Activated CD4-positive, alpha-beta T cell treated with anti-CD3 and anti-CD28 coated beads for 36 hours (primary cell): Measurements from ENCODE around the gene PPP3R1. TPM values are rescaled to one million over a fixed set of nuclear protein-coding genes. Genes with fewer than 3 reads are reported as not detected.

Experiments used
- ATAC-seq: fragments of 200-7000 bp; cut with Tn5 transposase; one replicate; pipeline ENCODE4 v1.10.0; 2021; ENCODE audit warnings: mild to moderate bottlenecking, moderate library complexity
- CTCF ChIA-PET: fragments of 350-600 bp; sonication (Branson Sonifier 250); formaldehyde crosslinking; loops from one replicate; lab custom pipeline; 2021; ENCODE audit warnings: antibody characterized with exemption; lab: Charles Lee
- POLR2A ChIA-PET: fragments of 350-600 bp; sonication (Branson Sonifier 250); formaldehyde crosslinking; loops from one replicate; lab custom pipeline; 2021; ENCODE audit warnings: antibody characterized with exemption, inconsistent platforms; lab: Charles Lee
- DNase-seq: peaks from one replicate; pipeline ENCODE4 v3.0.0-alpha.2; 2020
- H3K27ac Mint-ChIP-seq: one replicate; pipeline ENCODE4 v1.8.0; 2021; ENCODE audit warnings: mixed read lengths
- H3K27me3 Mint-ChIP-seq: one replicate; pipeline ENCODE4 v1.8.0; 2021; ENCODE audit warnings: mixed read lengths
- H3K36me3 Mint-ChIP-seq: one replicate; pipeline ENCODE4 v1.8.0; 2021; ENCODE audit warnings: low read depth, mixed read lengths
- H3K4me1 Mint-ChIP-seq: one replicate; pipeline ENCODE4 v1.8.0; 2021; ENCODE audit warnings: mixed read lengths
- H3K4me3 Mint-ChIP-seq: one replicate; pipeline ENCODE4 v1.8.0; 2021; ENCODE audit warnings: mild to moderate bottlenecking, moderate library complexity, mixed read lengths
- H3K9me3 Mint-ChIP-seq: one replicate; pipeline ENCODE4 v1.8.0; 2021; ENCODE audit warnings: low read depth, mixed read lengths
- intact Hi-C, 2 experiments: fragments of 100-400 bp; cut with DNase I in 1 of 2; cut with micrococcal nuclease in 1 of 2; formaldehyde crosslinking; loops; one replicate each; pipeline versions ENCODE4 v1.14.2 to v1.15.1; 2022 to 2024; cut with DNase I, micrococcal nuclease
- total RNA-seq, 2 experiments: library from RNA; stranded (reverse); gene quantifications; one replicate each; pipeline ENCODE4 v1.2.3, GENCODE V29; 2021

Gene PPP3R1
- total RNA-seq, 2 experiments from 2014 or later, result 75.1 to 82.4 TPM

DNA sequence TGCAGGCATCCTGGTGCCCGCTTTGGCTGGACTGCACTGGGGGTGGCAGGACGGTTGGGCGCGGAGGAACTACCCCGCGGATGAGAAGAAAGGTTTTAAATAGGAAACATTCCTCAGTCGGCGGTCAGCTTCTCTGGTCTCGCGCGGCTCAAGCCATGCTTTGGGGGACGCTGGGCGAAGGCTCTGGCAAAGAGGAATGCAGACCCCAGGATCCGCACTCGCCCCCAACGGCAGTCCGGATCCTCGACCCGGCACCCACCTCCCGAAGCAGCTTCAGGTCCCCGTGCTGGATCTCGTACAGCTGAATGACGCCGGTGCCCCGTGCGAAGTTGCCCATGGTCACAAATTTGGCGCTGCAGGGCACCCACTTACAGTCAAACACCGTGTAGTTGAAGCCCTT, 95.3 kb downstream of the PPP3R1 start:
- peaks cover 31% of the 10 kb centered on the region for H3K36me3 Mint-ChIP-seq
- DNase-seq (no peak), ATAC-seq (peak; percentile 54)
- H3K4me1 Mint-ChIP-seq, result peaks cover 57% of the 10 kb centered on the region
- H3K4me3 Mint-ChIP-seq, result peak overlapping the region; percentile 97
- no peaks in the 10 kb centered on the region for H3K27me3 Mint-ChIP-seq
- CTCF ChIA-PET, result interaction anchor here (0.6 to 1.5 kb wide), 7 partner anchors 12 to 96 kb away, joined by 3 to 4 read pairs (median 4); no protein-coding TSS in a partner anchor
- peak overlapping the region; percentile 100 for H3K27ac Mint-ChIP-seq
- H3K9me3 Mint-ChIP-seq, result no peaks in the 10 kb centered on the region
- intact Hi-C loops, result loop anchor here (1.0 to 5.0 kb wide), 8 partner anchors 35 to 760 kb away; partner anchors contain the start of genes C1D (in 2 of the 2), APLF (in 1 of the 2), ETAA1 (in 1 of the 2) and FBXO48 (in 1 of the 2)
- POLR2A ChIA-PET, result interaction anchor here (1.0 to 1.9 kb wide), 2 partner anchors 12 to 95 kb away, joined by 3 to 13 read pairs; partner anchors contain the start of gene PPP3R1

DNA sequence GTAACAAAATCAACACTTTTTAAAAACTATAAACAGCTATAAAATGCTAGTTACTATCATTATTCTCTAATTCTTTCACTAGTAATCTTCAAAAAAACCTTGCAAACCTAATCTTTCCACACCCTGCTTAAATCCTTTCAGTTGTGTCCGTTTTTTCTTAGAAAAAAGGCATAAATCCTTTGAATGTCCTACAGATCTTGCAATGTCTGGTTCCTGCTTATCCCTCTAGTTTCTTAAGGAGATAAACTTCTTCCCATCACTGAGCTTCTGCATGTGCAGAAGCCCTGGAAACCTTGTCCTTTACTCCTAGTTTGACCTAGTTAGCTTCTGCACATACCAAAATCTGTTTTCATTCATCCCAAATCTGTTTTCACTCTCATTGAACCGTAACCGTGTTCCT, 95.9 kb downstream of the PPP3R1 start:
- Mint-ChIP-seq H3K4me3 (peak overlapping the region; percentile 97), H3K4me1 (peaks cover 63% of the 10 kb centered on the region), H3K9me3 (no peaks in the 10 kb centered on the region), H3K36me3 (peaks cover 29% of the 10 kb centered on the region), H3K27me3 (no peaks in the 10 kb centered on the region), H3K27ac (peak overlapping the region; percentile 100)
- CTCF ChIA-PET, result interaction anchor here (0.8 to 1.5 kb wide), 4 partner anchors 11 to 96 kb away, joined by 3 to 4 read pairs (median 4); no protein-coding TSS in a partner anchor
- POLR2A ChIA-PET, result interaction anchor here (1.9 kb wide), 1 partner anchor 96 kb away, joined by 13 read pairs; the partner anchor contains the start of gene PPP3R1
- ATAC-seq (no peak), DNase-seq (no peak)
- intact Hi-C loops, result loop anchor here in 1 of 2 experiments (2.0 to 5.0 kb wide), 2 partner anchors 36 to 94 kb away; partner anchors contain the start of gene C1D

DNA sequence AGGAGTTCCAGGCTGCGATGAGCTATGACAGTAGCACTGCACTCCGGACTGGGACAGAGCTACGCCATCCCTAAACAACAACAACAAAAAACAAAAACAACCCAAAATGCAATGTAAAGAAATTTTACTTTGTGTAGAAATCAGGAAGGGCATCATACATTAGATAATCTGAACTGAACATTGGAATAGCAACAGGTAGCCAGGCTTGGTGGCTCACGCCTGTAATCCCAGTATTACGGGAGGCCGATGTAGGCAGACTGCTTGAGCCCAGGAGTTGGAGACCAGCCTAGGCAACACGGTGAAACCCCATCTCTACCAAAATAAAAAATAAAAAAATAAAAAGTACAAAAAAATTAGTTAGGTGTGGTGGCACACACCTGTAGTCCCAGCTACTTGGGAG, 96.7 kb downstream of the PPP3R1 start:
- H3K4me3 Mint-ChIP-seq, result peak overlapping the region; percentile 23
- ChIA-PET POLR2A (interaction anchor here (0.6 kb wide), 1 partner anchor 33 kb away, joined by 3 read pairs; no protein-coding TSS in a partner anchor), CTCF (interaction anchor here (1.0 to 1.5 kb wide), 2 partner anchors 14 to 286 kb away, joined by 3 to 4 read pairs; no protein-coding TSS in a partner anchor)
- peaks cover 25% of the 10 kb centered on the region for H3K36me3 Mint-ChIP-seq
- no peaks in the 10 kb centered on the region for H3K9me3 Mint-ChIP-seq
- DNase-seq (no peak), ATAC-seq (no peak)
- H3K27ac Mint-ChIP-seq, result no peak overlapping the region
- peaks cover 62% of the 10 kb centered on the region for H3K4me1 Mint-ChIP-seq
- no peaks in the 10 kb centered on the region for H3K27me3 Mint-ChIP-seq
- intact Hi-C loops, result loop anchor here in 1 of 2 experiments (2.0 to 5.0 kb wide), 2 partner anchors 37 to 93 kb away; partner anchors contain the start of gene C1D

DNA sequence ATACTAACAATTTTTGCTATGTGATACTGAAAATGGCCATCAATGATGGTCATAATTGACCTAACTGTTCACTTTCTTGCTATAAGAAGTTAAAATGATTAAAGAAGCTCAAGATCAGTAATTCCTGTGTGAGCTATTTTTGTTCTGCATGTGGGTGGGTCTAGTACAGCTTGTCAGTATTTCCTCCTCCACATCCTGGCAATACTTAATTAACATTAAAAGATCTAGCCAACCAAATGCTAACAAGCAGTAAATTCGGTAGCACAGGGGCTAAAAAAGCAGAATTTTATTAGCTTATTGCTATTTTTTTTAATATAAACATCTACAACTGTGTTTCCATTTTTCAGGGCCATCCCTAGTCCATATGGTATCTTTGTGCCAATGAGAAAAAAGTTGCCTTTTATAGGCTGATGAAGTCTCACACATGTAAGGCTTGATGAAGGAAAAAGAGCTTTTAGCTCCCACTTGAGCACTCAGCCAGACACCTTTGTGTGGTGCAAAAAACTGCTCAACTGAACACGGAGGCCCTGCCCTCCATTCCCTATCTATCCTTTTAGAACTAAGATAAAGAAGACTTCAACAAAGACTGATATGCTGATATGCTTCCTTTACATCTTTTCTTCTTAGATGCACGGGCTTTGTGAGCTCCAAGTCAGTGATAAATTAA, 99.5 kb downstream of the PPP3R1 start:
- no peaks in the 10 kb centered on the region for H3K27me3 Mint-ChIP-seq
- no peaks in the 10 kb centered on the region for H3K9me3 Mint-ChIP-seq
- DNase-seq (no peak), ATAC-seq (no peak)
- no peak overlapping the region for H3K4me3 Mint-ChIP-seq
- peaks cover 49% of the 10 kb centered on the region for H3K4me1 Mint-ChIP-seq
- ChIA-PET CTCF (interaction anchor here (0.7 to 1.5 kb wide), 13 partner anchors 8 to 132 kb away, joined by 3 to 10 read pairs (median 3); partner anchors contain the start of gene C1D), POLR2A (interaction anchor here (0.7 kb wide), 1 partner anchor 105 kb away, joined by 3 read pairs; no protein-coding TSS in a partner anchor)
- peaks cover 13% of the 10 kb centered on the region for H3K36me3 Mint-ChIP-seq
- intact Hi-C loops, result no loop called here
- H3K27ac Mint-ChIP-seq, result peak overlapping the region; percentile 82

DNA sequence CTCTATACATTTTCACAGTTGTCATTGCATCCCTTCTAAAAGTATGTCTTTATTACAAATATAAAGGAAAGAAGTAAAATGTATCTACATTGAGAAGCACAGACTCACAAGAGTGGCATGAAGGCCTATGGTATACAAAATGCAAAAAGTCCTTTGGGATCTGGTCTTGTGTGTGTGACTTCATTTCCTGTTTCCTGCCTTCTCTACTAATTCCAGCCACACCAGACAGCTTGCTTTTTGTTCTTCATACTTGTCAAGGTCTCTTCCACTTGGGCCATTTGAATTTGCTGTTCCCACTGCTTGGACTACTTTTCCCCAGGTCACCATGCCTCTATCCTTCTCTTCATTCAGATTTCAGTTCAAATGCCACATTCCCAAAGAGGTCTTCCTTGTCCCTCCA, 101.3 kb downstream of the PPP3R1 start:
- CTCF ChIA-PET, result no interaction called here
- H3K9me3 Mint-ChIP-seq, result no peaks in the 10 kb centered on the region
- POLR2A ChIA-PET, result no interaction called here
- no peak for DNase-seq
- ATAC-seq, result no peak
- H3K4me3 Mint-ChIP-seq, result no peak overlapping the region
- intact Hi-C loops, result no loop called here
- peaks cover 41% of the 10 kb centered on the region for H3K4me1 Mint-ChIP-seq
- peaks cover 14% of the 10 kb centered on the region for H3K36me3 Mint-ChIP-seq
- H3K27me3 Mint-ChIP-seq, result no peaks in the 10 kb centered on the region
- peak overlapping the region; percentile 78 for H3K27ac Mint-ChIP-seq

DNA sequence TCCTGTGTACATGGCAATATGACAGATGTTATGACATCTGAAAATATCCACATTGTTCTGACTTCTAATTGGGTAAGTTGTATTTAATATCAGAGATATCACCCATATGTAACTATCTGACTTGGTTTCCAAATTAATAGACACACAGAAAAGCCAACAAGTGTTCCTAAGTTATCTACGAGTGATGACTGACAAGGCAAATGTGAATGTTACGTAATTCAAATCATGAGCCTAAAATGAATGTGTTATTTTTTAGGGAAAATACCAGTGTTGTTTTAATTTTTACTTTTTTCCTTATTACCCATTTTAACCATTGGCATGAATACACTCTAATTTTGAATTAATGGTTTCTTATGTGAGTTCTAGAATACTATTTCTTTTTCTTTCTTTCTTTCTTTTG, 110.5 kb downstream of the PPP3R1 start:
- Mint-ChIP-seq H3K27ac (no peak overlapping the region), H3K4me1 (no peaks in the 10 kb centered on the region), H3K36me3 (peaks cover 9% of the 10 kb centered on the region), H3K27me3 (no peaks in the 10 kb centered on the region), H3K4me3 (no peak overlapping the region), H3K9me3 (no peaks in the 10 kb centered on the region)
- intact Hi-C loops, result no loop called here
- CTCF ChIA-PET, result no interaction called here
- ATAC-seq, result no peak
- no peak for DNase-seq
- POLR2A ChIA-PET, result no interaction called here

DNA sequence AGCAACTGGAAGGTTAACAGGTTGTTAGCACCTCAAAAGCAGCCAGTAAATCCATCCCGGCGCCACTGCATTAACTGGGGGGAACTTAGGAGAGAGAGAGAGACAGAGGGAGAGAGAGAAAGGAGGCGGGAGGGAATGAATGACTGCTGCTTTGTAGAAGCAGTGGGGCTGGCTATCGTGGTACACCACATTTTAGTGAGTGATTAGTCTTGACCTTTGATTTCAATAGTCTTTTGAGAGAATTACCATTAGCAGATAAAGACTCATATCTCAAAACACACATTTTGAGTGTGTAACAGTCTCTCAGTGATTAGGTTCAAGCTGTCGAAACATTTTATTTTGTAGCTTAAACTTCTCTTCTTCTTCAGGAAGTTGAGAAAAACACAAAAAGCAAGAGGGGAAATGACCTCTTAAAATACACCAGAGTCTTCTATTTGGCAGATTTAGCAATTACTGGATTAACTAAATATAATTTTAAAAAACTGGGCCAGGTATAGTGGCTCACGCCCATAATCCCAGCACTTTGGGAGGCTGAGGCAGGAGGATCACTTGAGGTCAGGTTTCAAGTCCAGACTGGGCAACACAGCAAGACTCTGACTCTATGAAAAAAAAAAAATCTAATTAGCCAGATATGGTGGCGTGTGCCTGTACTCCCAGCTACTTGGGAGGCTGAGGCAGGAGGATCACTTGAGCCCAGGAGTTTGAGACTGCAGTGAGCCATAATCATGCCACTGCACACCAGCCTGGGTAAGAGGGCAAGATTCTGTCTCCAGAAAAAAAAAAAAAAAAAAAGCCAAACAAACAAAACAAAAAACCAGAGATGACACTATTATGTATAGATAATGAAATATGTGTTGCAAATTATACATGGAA, 116.6 kb downstream of the PPP3R1 start:
- H3K9me3 Mint-ChIP-seq, result no peaks in the 10 kb centered on the region
- H3K36me3 Mint-ChIP-seq, result peaks cover 17% of the 10 kb centered on the region
- intact Hi-C loops, result no loop called here
- ChIA-PET CTCF (interaction anchor here (0.9 to 1.7 kb wide), 4 partner anchors 13 to 17 kb away, joined by 3 to 11 read pairs (median 4); no protein-coding TSS in a partner anchor), POLR2A (no interaction called here)
- no peak overlapping the region for H3K4me3 Mint-ChIP-seq
- H3K27me3 Mint-ChIP-seq, result no peaks in the 10 kb centered on the region
- no peak for DNase-seq
- H3K4me1 Mint-ChIP-seq, result no peaks in the 10 kb centered on the region
- ATAC-seq, result no peak
- H3K27ac Mint-ChIP-seq, result no peak overlapping the region

DNA sequence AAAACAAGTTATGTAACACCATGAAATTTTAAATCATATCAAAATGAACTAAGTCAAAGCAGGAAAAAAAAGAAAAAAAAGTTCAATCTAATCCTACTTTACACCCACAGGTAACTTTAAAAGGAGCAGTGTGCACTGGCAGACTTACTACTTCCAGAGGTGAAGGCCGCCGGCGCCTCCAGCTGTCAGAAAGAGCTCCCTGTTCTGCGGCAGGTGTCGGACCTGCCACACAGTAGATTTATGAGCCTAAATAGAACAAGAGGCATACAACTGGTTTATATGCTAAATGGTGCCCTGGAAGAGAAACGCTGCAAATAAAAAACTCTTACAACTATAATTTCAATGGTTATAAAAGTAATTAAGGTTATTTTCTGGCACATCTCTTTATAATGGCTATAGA, 117.8 kb downstream of the PPP3R1 start:
- intact Hi-C loops, result no loop called here
- CTCF ChIA-PET, result interaction anchor here (0.9 to 1.7 kb wide), 4 partner anchors 11 to 154 kb away, joined by 3 to 4 read pairs (median 4); no protein-coding TSS in a partner anchor
- no peak for DNase-seq
- Mint-ChIP-seq H3K27me3 (no peaks in the 10 kb centered on the region), H3K4me1 (no peaks in the 10 kb centered on the region), H3K9me3 (no peaks in the 10 kb centered on the region), H3K36me3 (peaks cover 18% of the 10 kb centered on the region), H3K27ac (no peak overlapping the region), H3K4me3 (no peak overlapping the region)
- no peak for ATAC-seq
- POLR2A ChIA-PET, result no interaction called here

DNA sequence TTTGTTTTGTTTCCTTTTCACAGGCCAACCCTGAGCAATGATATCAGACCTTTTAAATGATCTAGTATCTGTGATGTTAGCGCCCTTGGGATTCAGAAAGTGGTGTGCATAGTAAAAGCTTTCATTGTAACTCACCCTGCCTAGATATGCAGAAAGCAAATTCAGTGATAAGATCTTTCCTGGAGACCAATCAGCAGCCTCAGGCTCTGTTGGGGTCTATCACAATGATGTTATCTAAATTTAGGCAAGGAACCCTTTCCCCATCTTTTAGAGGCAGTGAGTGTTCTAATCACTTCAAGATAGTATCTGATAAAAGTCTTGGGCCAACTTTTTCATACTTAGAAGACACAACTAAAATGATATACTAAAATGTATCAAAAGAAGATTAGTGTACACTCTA, 118.2 kb downstream of the PPP3R1 start:
- ChIA-PET CTCF (interaction anchor here (1.7 kb wide), 2 partner anchors 12 to 155 kb away, joined by 3 to 4 read pairs; no protein-coding TSS in a partner anchor), POLR2A (no interaction called here)
- Mint-ChIP-seq H3K36me3 (peaks cover 18% of the 10 kb centered on the region), H3K27me3 (no peaks in the 10 kb centered on the region), H3K9me3 (no peaks in the 10 kb centered on the region), H3K27ac (no peak overlapping the region), H3K4me1 (no peaks in the 10 kb centered on the region), H3K4me3 (no peak overlapping the region)
- DNase-seq, result no peak
- ATAC-seq, result no peak
- intact Hi-C loops, result no loop called here
